Cardiac muscle cell (in vitro differentiated cells and primary cell): ENCODE results near the gene USP6. TPM values are rescaled to one million over a fixed set of nuclear protein-coding genes. Genes with fewer than 3 reads are reported as not detected.

ENCODE experiments used
- polyA plus RNA-seq: library from polyadenylated mRNA; unstranded; fragments of >200 nt; fragmentation: Nextera tagmentation; extraction: Ambion mirVana; gene quantifications from 2 replicates; pipeline ENCODE4 v1.2.1, GENCODE V29; 2016
- total RNA-seq: library from RNA; depleted of rRNA; stranded (reverse); fragments of >200 nt; gene quantifications from 2 replicates; pipeline ENCODE4 v1.2.3, GENCODE V29; 2016

The USP6 gene
- total and polyA plus RNA-seq, 2 experiments from 2014 or later, result 0.03 to 0.53 TPM

Other genes starting within 250 kb of the USP6 start
- 1.7 and 7.4 TPM in 2 replicates for gene C17orf107, start 216.5 kb upstream of the USP6 start, total RNA-seq
- 1.3 and 1.6 TPM in 2 replicates for gene C17orf107, start 216.5 kb upstream of the USP6 start, polyA plus RNA-seq
- 0.35 and 1.5 TPM in 2 replicates for gene CHRNE, start 212.9 kb upstream of the USP6 start, total RNA-seq
- 0.32 and 1.1 TPM in 2 replicates for gene CHRNE, start 212.9 kb upstream of the USP6 start, polyA plus RNA-seq
- not detected in 2 replicates for gene GP1BA, start 183.8 kb upstream of the USP6 start, total RNA-seq
- 0.61 and 0.81 TPM in 2 replicates for gene GP1BA, start 183.8 kb upstream of the USP6 start, polyA plus RNA-seq
- 118 and 127 TPM in 2 replicates for gene SLC25A11, start 176.0 kb upstream of the USP6 start, total RNA-seq
- 223 and 229 TPM in 2 replicates for gene SLC25A11, start 176.0 kb upstream of the USP6 start, polyA plus RNA-seq
- gene RNF167, start 175.8 kb upstream of the USP6 start, total RNA-seq, result 67.4 and 73.4 TPM in 2 replicates
- gene RNF167, start 175.8 kb upstream of the USP6 start, polyA plus RNA-seq, result 71.4 and 77.1 TPM in 2 replicates
- gene PFN1, start 167.5 kb upstream of the USP6 start, total RNA-seq, result 1,337 and 2,688 TPM in 2 replicates
- 1,185 and 1,476 TPM in 2 replicates for gene PFN1, start 167.5 kb upstream of the USP6 start, polyA plus RNA-seq
- 595 and 1,068 TPM in 2 replicates for gene ENO3, start 164.9 kb upstream of the USP6 start, total RNA-seq
- 955 and 1,853 TPM in 2 replicates for gene ENO3, start 164.9 kb upstream of the USP6 start, polyA plus RNA-seq
- 199 and 227 TPM in 2 replicates for gene SPAG7, start 148.2 kb upstream of the USP6 start, total RNA-seq
- gene SPAG7, start 148.2 kb upstream of the USP6 start, polyA plus RNA-seq, result 394 and 399 TPM in 2 replicates
- 10.5 and 11.6 TPM in 2 replicates for gene CAMTA2, start 128.4 kb upstream of the USP6 start, total RNA-seq
- 17.8 and 18.3 TPM in 2 replicates for gene CAMTA2, start 128.4 kb upstream of the USP6 start, polyA plus RNA-seq
- 1.9 and 6.7 TPM in 2 replicates for gene INCA1, start 118.5 kb upstream of the USP6 start, total RNA-seq
- 6.4 and 6.9 TPM in 2 replicates for gene INCA1, start 118.5 kb upstream of the USP6 start, polyA plus RNA-seq
- 57.9 and 65.8 TPM in 2 replicates for gene KIF1C, start 118.1 kb upstream of the USP6 start, total RNA-seq
- gene KIF1C, start 118.1 kb upstream of the USP6 start, polyA plus RNA-seq, result 62.9 and 67.1 TPM in 2 replicates
- gene SLC52A1, start 80.6 kb upstream of the USP6 start, total RNA-seq, result not detected in 2 replicates
- gene SLC52A1, start 80.6 kb upstream of the USP6 start, polyA plus RNA-seq, result 0.16 TPM in 1 of 2 replicates, not detected in the other
- 0.21 and 0.95 TPM in 2 replicates for gene ZFP3, start 37.6 kb upstream of the USP6 start, total RNA-seq
- 1.5 and 2.4 TPM in 2 replicates for gene ZFP3, start 37.6 kb upstream of the USP6 start, polyA plus RNA-seq
- gene ZNF232, start 4.2 kb upstream of the USP6 start, total RNA-seq, result 14.2 and 21.0 TPM in 2 replicates
- gene ZNF232, start 4.2 kb upstream of the USP6 start, polyA plus RNA-seq, result 13.8 and 18.2 TPM in 2 replicates
- 23.3 and 30.6 TPM in 2 replicates for gene ZNF594, start 75.8 kb downstream of the USP6 start, total RNA-seq
- gene ZNF594, start 75.8 kb downstream of the USP6 start, polyA plus RNA-seq, result 13.6 and 16.2 TPM in 2 replicates
- gene SCIMP, start 118.8 kb downstream of the USP6 start, total RNA-seq, result not detected in 2 replicates
- gene SCIMP, start 118.8 kb downstream of the USP6 start, polyA plus RNA-seq, result 0.72 and 0.91 TPM in 2 replicates
- gene RABEP1, start 166.3 kb downstream of the USP6 start, total RNA-seq, result 37.5 and 38.5 TPM in 2 replicates
- 36.0 and 43.5 TPM in 2 replicates for gene RABEP1, start 166.3 kb downstream of the USP6 start, polyA plus RNA-seq